ENCODE data around the gene DCK.
"Not testable (repeated sequence)": the region's sequence is repeated elsewhere in the genome, so short reads cannot be mapped to it uniquely, and the experiment has no call there.

DCK gene

DNA sequence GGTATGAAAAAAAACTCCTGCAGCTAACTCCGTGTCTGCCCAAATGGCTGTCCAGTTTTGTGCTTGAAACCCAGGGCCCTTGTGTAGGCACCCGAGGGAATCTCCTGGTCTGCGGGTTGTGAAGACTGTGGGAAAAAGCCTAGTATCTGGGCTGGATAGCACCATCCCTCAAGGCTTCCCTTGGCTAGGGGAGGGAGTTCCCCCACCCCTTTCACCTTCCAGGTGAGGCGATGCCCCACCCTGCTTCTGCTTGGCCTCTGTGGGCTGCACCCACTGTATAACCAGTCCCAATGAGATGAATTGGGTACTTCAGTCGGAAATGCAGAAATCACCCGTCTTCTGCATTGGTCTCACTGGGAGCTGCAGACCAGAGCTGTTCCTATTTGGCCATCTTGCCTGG is 11.6 kb downstream of the DCK start:
- not testable (repeated sequence) for H3K36me3 ChIP-seq (ENCODE audit: control insufficient read depth in 1 of 2, insufficient read depth in 2 of 2, low read depth in 1 of 2, low read length in 2 of 2); H4K91ac ChIP-seq (ENCODE audit: low read length); H2AK5ac ChIP-seq (ENCODE audit: low read length, severe bottlenecking); H2AFZ ChIP-seq (ENCODE audit: low read depth, low read length); H2BK12ac ChIP-seq (ENCODE audit: low read length in 2 of 2); H3K4me3 ChIP-seq (ENCODE audit: insufficient read depth in 1 of 2, low read depth in 1 of 2, low read length in 2 of 2); H3K9ac ChIP-seq (ENCODE audit: low read length); H4K8ac ChIP-seq (ENCODE audit: low read length); H3K79me1 ChIP-seq (replicated peaks; ENCODE audit: low read length, poor library complexity, severe bottlenecking); H3K4me2 ChIP-seq (ENCODE audit: low read length, poor library complexity, severe bottlenecking); H2BK120ac ChIP-seq (ENCODE audit: low read depth, low read length); H3K23ac ChIP-seq (ENCODE audit: low read length in 2 of 2); H3K27me3 ChIP-seq (ENCODE audit: control insufficient read depth in 1 of 2, insufficient read depth in 1 of 2, low read length in 2 of 2); H2BK5ac ChIP-seq (ENCODE audit: low read depth, low read length, poor library complexity, severe bottlenecking); DNase-seq; H3K27ac ChIP-seq (ENCODE audit: low read length, poor library complexity, severe bottlenecking); H3K14ac ChIP-seq (ENCODE audit: low read length in 2 of 2); H2BK15ac ChIP-seq (ENCODE audit: low read depth, poor library complexity, severe bottlenecking); H3K4me1 ChIP-seq (ENCODE audit: control insufficient read depth, insufficient read depth, low read depth, low read length); H3K4ac ChIP-seq (ENCODE audit: low read depth in 1 of 2, low read length in 2 of 2); H3K9me3 ChIP-seq (ENCODE audit: control insufficient read depth, low read length); H3K18ac ChIP-seq (ENCODE audit: low read depth in 1 of 2, low read length in 2 of 2)
- 97% methylated on average over 5 of the region's 6 CpGs for WGBS

DNA sequence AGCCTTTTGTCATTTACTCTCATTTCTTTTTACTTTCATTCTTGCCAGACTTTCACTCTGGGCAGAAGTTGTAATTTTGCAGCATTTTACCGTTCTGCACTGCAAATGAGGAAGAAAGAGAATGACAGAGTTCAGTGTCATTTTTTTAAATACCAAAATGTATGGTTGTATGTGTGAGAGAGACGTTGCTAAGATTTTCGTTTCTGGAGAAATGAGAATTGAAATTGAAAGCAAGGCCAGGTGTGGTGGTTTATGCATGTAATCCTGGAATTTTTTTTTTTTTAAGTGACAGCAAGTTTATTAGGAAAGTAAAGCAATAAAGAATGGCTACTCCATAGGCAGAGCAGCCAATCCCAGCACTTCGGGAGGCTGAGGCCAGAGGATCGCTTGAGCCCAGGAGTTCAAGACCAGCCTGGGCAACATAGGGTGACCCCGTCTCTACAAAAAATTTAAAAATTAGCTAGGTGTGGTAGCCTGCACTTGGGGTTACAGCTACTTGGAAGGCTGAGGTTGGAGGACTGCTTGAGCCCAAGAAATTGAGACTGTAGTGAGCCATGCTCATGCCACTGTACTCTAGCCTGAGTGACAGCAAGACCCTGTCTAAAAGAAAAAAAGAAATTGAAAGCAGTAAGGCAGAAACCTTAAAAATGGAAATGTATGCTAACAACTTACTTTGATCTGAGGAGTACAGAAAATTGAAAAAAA is 12.9 kb downstream of the DCK start:
- Histone ChIP-seq H3K4me3 (ENCODE audit: insufficient read depth in 1 of 2, low read depth in 1 of 2, low read length in 2 of 2) (no peak overlapping the region), H3K23ac (ENCODE audit: low read length in 2 of 2) (no peak overlapping the region), H2BK12ac (ENCODE audit: low read length in 2 of 2) (no peak overlapping the region), H4K8ac (ENCODE audit: low read length) (no peak overlapping the region), H3K18ac (ENCODE audit: low read depth in 1 of 2, low read length in 2 of 2) (no peak overlapping the region), H2AK5ac (ENCODE audit: low read length, severe bottlenecking) (no peak overlapping the region), H3K27ac (ENCODE audit: low read length, poor library complexity, severe bottlenecking) (no peak overlapping the region), H2BK120ac (ENCODE audit: low read depth, low read length) (no peak overlapping the region), H3K14ac (ENCODE audit: low read length in 2 of 2) (no peak overlapping the region), H3K4me2 (ENCODE audit: low read length, poor library complexity, severe bottlenecking) (no peak overlapping the region), H2BK15ac (ENCODE audit: low read depth, poor library complexity, severe bottlenecking) (no peak overlapping the region), H4K91ac (ENCODE audit: low read length) (no peak overlapping the region), H3K79me1 (replicated peaks; ENCODE audit: low read length, poor library complexity, severe bottlenecking) (peaks cover 8% of the 10 kb centered on the region), H2AFZ (ENCODE audit: low read depth, low read length) (no peak overlapping the region), H3K36me3 (ENCODE audit: control insufficient read depth in 1 of 2, insufficient read depth in 2 of 2, low read depth in 1 of 2, low read length in 2 of 2) (no peaks in the 10 kb centered on the region), H3K9me3 (ENCODE audit: control insufficient read depth, low read length) (no peaks in the 10 kb centered on the region), H3K9ac (ENCODE audit: low read length) (no peak overlapping the region), H2BK5ac (ENCODE audit: low read depth, low read length, poor library complexity, severe bottlenecking) (no peak overlapping the region), H3K4me1 (ENCODE audit: control insufficient read depth, insufficient read depth, low read depth, low read length) (peaks cover 6% of the 10 kb centered on the region), H3K27me3 (ENCODE audit: control insufficient read depth in 1 of 2, insufficient read depth in 1 of 2, low read length in 2 of 2) (no peaks in the 10 kb centered on the region), H3K4ac (ENCODE audit: low read depth in 1 of 2, low read length in 2 of 2) (no peak overlapping the region)
- no peak for DNase-seq
- 98% methylated on average over 6 of the region's 6 CpGs for WGBS

DNA sequence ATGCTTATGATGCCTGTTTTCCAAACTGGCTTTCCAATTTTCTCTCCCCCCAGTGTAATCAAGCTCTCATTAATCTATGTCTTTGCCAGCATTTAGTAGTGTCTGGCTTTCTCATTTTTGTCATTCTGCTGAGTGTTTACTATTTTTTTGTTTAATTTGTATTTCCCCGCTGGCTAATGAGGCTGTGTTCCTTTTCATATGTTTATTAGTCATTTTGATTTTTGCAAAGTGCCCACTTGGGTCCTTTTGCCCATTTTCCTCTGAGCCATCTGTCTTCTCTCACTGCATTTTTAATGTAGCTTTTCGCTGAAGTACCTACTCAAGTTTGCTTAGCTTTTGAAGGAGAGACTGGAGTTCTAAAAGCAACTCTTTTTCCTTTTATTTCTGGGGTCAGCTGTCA is 14.7 kb downstream of the DCK start:
- no peak overlapping the region for H3K4me3 ChIP-seq (ENCODE audit: insufficient read depth in 1 of 2, low read depth in 1 of 2, low read length in 2 of 2)
- H3K14ac ChIP-seq (ENCODE audit: low read length in 2 of 2) = no peak overlapping the region
- no peak overlapping the region for H2BK12ac ChIP-seq (ENCODE audit: low read length in 2 of 2)
- peaks cover 6% of the 10 kb centered on the region for H3K4me1 ChIP-seq (ENCODE audit: control insufficient read depth, insufficient read depth, low read depth, low read length)
- H4K91ac ChIP-seq (ENCODE audit: low read length) = no peak overlapping the region
- H3K27ac ChIP-seq (ENCODE audit: low read length, poor library complexity, severe bottlenecking) = no peak overlapping the region
- H3K36me3 ChIP-seq (ENCODE audit: control insufficient read depth in 1 of 2, insufficient read depth in 2 of 2, low read depth in 1 of 2, low read length in 2 of 2) = no peaks in the 10 kb centered on the region
- H2AFZ ChIP-seq (ENCODE audit: low read depth, low read length) = no peak overlapping the region
- no peak overlapping the region for H3K4me2 ChIP-seq (ENCODE audit: low read length, poor library complexity, severe bottlenecking)
- DNase-seq = no peak
- no peak overlapping the region for H3K9ac ChIP-seq (ENCODE audit: low read length)
- 100% methylated on average over 2 of the region's 2 CpGs for WGBS
- H3K18ac ChIP-seq (ENCODE audit: low read depth in 1 of 2, low read length in 2 of 2) = no peak overlapping the region
- H3K4ac ChIP-seq (ENCODE audit: low read depth in 1 of 2, low read length in 2 of 2) = no peak overlapping the region
- no peak overlapping the region for H2BK15ac ChIP-seq (ENCODE audit: low read depth, poor library complexity, severe bottlenecking)
- H3K27me3 ChIP-seq (ENCODE audit: control insufficient read depth in 1 of 2, insufficient read depth in 1 of 2, low read length in 2 of 2) = no peaks in the 10 kb centered on the region
- peaks cover 10% of the 10 kb centered on the region for H3K79me1 ChIP-seq (replicated peaks; ENCODE audit: low read length, poor library complexity, severe bottlenecking)
- no peak overlapping the region for H2AK5ac ChIP-seq (ENCODE audit: low read length, severe bottlenecking)
- no peaks in the 10 kb centered on the region for H3K9me3 ChIP-seq (ENCODE audit: control insufficient read depth, low read length)
- no peak overlapping the region for H3K23ac ChIP-seq (ENCODE audit: low read length in 2 of 2)
- H4K8ac ChIP-seq (ENCODE audit: low read length) = no peak overlapping the region
- no peak overlapping the region for H2BK5ac ChIP-seq (ENCODE audit: low read depth, low read length, poor library complexity, severe bottlenecking)
- H2BK120ac ChIP-seq (ENCODE audit: low read depth, low read length) = no peak overlapping the region

DNA sequence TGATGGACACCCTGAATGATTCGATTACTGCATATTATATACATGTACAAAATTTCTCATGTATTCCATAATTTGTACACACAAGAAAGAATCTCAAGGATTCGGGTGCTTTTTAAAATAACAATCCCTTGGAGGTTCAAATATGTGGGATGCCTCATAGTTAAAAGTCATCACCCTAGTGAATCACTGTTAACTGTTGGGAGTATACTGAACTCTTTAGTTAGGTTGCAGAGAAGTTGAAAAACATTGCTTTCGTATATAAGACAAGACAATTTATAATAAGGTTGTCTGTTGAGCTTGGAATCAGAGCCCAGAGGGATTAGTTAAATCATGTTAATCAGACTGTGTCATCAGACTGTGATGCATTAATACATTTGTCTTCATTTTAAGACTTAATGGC is 15.6 kb downstream of the DCK start:
- H3K23ac ChIP-seq (ENCODE audit: low read length in 2 of 2) = no peak overlapping the region
- no peaks in the 10 kb centered on the region for H3K36me3 ChIP-seq (ENCODE audit: control insufficient read depth in 1 of 2, insufficient read depth in 2 of 2, low read depth in 1 of 2, low read length in 2 of 2)
- no peaks in the 10 kb centered on the region for H3K27me3 ChIP-seq (ENCODE audit: control insufficient read depth in 1 of 2, insufficient read depth in 1 of 2, low read length in 2 of 2)
- H3K9ac ChIP-seq (ENCODE audit: low read length) = peak overlapping the region; percentile 29
- H3K4me3 ChIP-seq (ENCODE audit: insufficient read depth in 1 of 2, low read depth in 1 of 2, low read length in 2 of 2) = peak overlapping the region in 1 of 2 experiments; percentile 27
- no peak overlapping the region for H3K14ac ChIP-seq (ENCODE audit: low read length in 2 of 2)
- DNase-seq = no peak
- H2BK15ac ChIP-seq (ENCODE audit: low read depth, poor library complexity, severe bottlenecking) = no peak overlapping the region
- no peaks in the 10 kb centered on the region for H3K9me3 ChIP-seq (ENCODE audit: control insufficient read depth, low read length)
- H2AFZ ChIP-seq (ENCODE audit: low read depth, low read length) = no peak overlapping the region
- 64% methylated on average over 2 of the region's 3 CpGs for WGBS
- H3K79me1 ChIP-seq (replicated peaks; ENCODE audit: low read length, poor library complexity, severe bottlenecking) = peaks cover 10% of the 10 kb centered on the region
- no peak overlapping the region for H2BK120ac ChIP-seq (ENCODE audit: low read depth, low read length)
- H3K27ac ChIP-seq (ENCODE audit: low read length, poor library complexity, severe bottlenecking) = no peak overlapping the region
- no peak overlapping the region for H3K4ac ChIP-seq (ENCODE audit: low read depth in 1 of 2, low read length in 2 of 2)
- no peak overlapping the region for H3K4me2 ChIP-seq (ENCODE audit: low read length, poor library complexity, severe bottlenecking)
- H2BK12ac ChIP-seq (ENCODE audit: low read length in 2 of 2) = no peak overlapping the region
- peaks cover 6% of the 10 kb centered on the region for H3K4me1 ChIP-seq (ENCODE audit: control insufficient read depth, insufficient read depth, low read depth, low read length)
- H2BK5ac ChIP-seq (ENCODE audit: low read depth, low read length, poor library complexity, severe bottlenecking) = no peak overlapping the region
- H4K8ac ChIP-seq (ENCODE audit: low read length) = no peak overlapping the region
- no peak overlapping the region for H2AK5ac ChIP-seq (ENCODE audit: low read length, severe bottlenecking)
- H4K91ac ChIP-seq (ENCODE audit: low read length) = no peak overlapping the region
- no peak overlapping the region for H3K18ac ChIP-seq (ENCODE audit: low read depth in 1 of 2, low read length in 2 of 2)

Data from mesenchymal stem cell (in vitro differentiated cells and primary cell).